ENCODE data around the gene PRKN. TPM values are rescaled to one million over a fixed set of nuclear protein-coding genes. Genes with fewer than 3 reads are reported as not detected.

Gene PRKN
- total and polyA plus RNA-seq, 8 donors = 0.82 to 7.2 (median 2.9) TPM

DNA sequence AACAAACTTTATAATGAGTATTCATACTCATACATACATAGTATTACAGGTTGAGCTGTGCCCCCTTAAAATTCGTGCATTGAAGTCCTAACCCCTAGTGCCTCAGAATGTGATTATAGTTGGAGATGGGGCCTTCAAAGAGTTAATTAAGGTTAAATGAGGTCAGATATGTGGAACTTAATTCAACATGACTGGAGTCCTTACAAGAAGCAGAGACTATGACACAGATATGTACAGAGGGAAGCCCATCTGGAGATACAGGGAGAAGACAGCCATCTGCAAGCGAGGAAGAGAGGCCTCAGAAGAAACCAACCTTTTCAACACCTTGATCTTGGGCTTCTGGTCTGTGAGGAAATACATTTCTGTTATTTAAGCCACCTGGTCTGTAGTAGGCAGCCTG lies 917.6 kb downstream of the PRKN start:
- DNase-seq (no peak), ATAC-seq (no peak), FAIRE-seq (no peak)
- TF ChIP-seq, protein P1, sequence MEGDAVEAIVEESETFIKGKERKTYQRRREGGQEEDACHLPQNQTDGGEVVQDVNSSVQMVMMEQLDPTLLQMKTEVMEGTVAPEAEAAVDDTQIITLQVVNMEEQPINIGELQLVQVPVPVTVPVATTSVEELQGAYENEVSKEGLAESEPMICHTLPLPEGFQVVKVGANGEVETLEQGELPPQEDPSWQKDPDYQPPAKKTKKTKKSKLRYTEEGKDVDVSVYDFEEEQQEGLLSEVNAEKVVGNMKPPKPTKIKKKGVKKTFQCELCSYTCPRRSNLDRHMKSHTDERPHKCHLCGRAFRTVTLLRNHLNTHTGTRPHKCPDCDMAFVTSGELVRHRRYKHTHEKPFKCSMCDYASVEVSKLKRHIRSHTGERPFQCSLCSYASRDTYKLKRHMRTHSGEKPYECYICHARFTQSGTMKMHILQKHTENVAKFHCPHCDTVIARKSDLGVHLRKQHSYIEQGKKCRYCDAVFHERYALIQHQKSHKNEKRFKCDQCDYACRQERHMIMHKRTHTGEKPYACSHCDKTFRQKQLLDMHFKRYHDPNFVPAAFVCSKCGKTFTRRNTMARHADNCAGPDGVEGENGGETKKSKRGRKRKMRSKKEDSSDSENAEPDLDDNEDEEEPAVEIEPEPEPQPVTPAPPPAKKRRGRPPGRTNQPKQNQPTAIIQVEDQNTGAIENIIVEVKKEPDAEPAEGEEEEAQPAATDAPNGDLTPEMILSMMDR (IDR thresholded peaks at IDR 0.05) = no peak
- H3K36me3 ChIP-seq = no peaks in the 10 kb centered on the region
- H3K27ac ChIP-seq = no peak overlapping the region
- no peaks in the 10 kb centered on the region for H3K9me3 ChIP-seq
- no peak overlapping the region for H3K4me3 ChIP-seq
- intact Hi-C loops (cut with DNase I) = no loop called here
- H3K27me3 ChIP-seq = no peaks in the 10 kb centered on the region
- H3K4me1 ChIP-seq = no peaks in the 10 kb centered on the region
- WGBS, 2 donors = 95% methylated on average over 2 of the region's 2 CpGs

DNA sequence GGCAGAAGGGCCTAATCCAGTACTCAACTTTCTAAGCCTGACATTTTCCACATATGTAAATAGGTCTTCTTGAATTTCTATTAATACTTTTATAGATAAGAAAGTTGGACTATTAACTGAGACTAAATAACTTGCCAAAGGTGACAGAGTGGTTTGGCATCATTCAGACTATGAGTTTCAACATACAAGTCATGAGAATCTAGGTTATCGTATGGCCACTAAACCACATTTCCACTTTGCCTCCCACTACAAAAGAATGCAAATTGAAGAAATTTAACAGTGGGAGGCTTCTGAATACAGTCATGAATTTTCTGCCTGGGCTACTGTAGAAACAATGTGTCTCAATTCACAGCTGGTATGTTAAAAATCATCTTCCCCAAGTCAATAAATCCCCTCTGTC lies 922.7 kb downstream of the PRKN start:
- Histone ChIP-seq H3K36me3 (no peaks in the 10 kb centered on the region), H3K27ac (no peak overlapping the region), H3K4me3 (no peak overlapping the region), H3K9me3 (no peaks in the 10 kb centered on the region), H3K27me3 (no peaks in the 10 kb centered on the region), H3K4me1 (no peaks in the 10 kb centered on the region)
- 85 to 86% methylated on average over 1 of the region's 1 CpG for WGBS, 2 donors
- ATAC-seq (no peak), DNase-seq (no peak), FAIRE-seq (no peak)
- intact Hi-C loops (cut with DNase I) = no loop called here
- TF ChIP-seq, protein P1 (IDR thresholded peaks at IDR 0.05) = no peak

DNA sequence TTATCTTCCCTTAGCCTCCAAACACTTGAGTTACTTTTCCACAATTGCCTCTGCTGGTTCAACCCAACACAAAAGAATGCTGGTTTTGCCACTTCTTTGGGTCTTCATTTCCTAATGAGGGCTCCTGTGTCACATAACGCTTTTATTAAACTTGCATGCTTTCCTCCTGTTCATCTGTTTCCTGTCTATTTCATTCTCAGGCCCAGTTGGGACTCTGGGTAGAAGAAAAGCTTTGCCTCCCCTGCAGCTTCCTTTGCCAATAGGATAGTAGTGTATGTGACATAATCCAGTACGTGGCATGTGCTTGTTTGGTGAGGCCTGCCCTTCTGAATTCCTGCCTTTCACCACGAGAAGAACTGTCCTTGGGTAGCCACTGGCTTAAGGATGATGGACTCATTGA lies 924.4 kb downstream of the PRKN start:
- TF ChIP-seq, protein P1 (IDR thresholded peaks at IDR 0.05) = no peak
- 66 to 71% methylated on average over 3 of the region's 3 CpGs for WGBS, 2 donors
- H3K27me3 ChIP-seq = no peaks in the 10 kb centered on the region

DNA sequence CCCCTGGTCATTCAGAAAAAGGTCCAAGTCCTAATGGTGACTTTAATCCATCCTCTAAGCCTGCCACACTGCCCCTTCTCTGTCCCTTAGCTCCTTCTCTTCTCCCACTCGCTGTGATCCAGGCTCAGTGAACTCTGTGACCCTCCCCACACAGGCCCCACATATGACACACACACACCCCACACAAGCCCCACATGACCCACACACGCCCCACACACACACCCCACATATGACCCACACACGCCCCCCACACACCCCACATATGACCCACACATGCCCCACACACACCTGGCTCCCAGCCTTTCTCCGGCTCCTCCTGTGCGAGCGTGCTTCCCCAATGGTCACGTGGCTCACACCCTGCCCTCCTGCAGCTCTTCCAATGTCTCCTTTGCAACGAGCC lies 925.3 kb downstream of the PRKN start:
- no peak for FAIRE-seq
- 85 to 90% methylated on average over 8 of the region's 8 CpGs for WGBS, 2 donors
- Histone ChIP-seq H3K4me1 (no peaks in the 10 kb centered on the region), H3K4me3 (no peak overlapping the region), H3K27me3 (no peaks in the 10 kb centered on the region), H3K9me3 (no peaks in the 10 kb centered on the region), H3K27ac (no peak overlapping the region), H3K36me3 (no peaks in the 10 kb centered on the region)
- DNase-seq = no peak
- intact Hi-C loops (cut with DNase I) = no loop called here
- TF ChIP-seq, protein P1 (IDR thresholded peaks at IDR 0.05) = no peak
- ATAC-seq = no peak

More for the DNA sequence above, 924.4 kb downstream of the PRKN start:
- no peak for ATAC-seq
- FAIRE-seq = no peak
- Histone ChIP-seq H3K4me1 (no peaks in the 10 kb centered on the region), H3K27ac (no peak overlapping the region), H3K36me3 (no peaks in the 10 kb centered on the region), H3K4me3 (no peak overlapping the region), H3K9me3 (no peaks in the 10 kb centered on the region)
- intact Hi-C loops (cut with DNase I) = no loop called here
- DNase-seq = no peak

DNA sequence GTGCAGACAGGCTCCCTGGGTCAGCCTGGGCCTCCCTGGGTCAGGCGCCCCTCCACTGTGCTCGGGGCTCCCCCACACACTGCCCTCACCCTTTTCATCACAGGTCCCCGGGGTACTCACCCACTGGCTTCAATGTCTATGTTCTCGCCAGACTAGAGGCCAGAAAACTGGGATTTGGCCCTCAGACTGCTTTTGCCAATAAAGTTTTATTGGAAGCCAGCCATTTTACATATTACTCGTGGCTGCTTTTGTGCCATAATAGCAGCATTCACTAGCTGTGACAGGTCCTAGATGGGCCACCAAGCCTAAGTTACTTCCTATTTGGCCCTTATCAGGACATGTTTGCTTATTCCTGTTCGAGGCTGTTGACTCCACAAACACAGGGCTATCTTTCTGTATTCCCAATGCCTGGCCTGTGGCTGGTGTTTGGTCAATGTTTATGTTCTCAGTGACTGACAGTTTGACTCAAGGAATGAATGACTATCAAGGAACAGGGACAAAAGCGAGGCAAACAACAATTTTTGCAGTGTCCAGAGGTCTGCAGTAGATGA lies 928.6 kb downstream of the PRKN start:
- H3K9me3 ChIP-seq = no peaks in the 10 kb centered on the region
- no peak for DNase-seq
- ATAC-seq = no peak
- no peaks in the 10 kb centered on the region for H3K27me3 ChIP-seq
- intact Hi-C loops (cut with DNase I) = no loop called here
- H3K4me3 ChIP-seq = no peak overlapping the region
- H3K36me3 ChIP-seq = no peaks in the 10 kb centered on the region
- TF ChIP-seq, protein P1 (IDR thresholded peaks at IDR 0.05) = no peak
- FAIRE-seq = no peak
- no peaks in the 10 kb centered on the region for H3K4me1 ChIP-seq
- 66 to 68% methylated on average over 7 of the region's 7 CpGs for WGBS, 2 donors
- no peak overlapping the region for H3K27ac ChIP-seq

All from pancreas (tissue), 10 donors.